NB4 (cell line): ENCODE measurements around the gene ACOT4.

Source experiments
- DNase-seq: peaks from one replicate; pipeline ENCODE4 v3.0.0; 2010; ENCODE audit warnings: low read depth
- H3K4me3 ChIP-seq: one replicate; pipeline ENCODE4 v1.5.1; 2011; ENCODE audit warnings: mild to moderate bottlenecking, low read depth, low read length, moderate library complexity
- CTCF ChIP-seq: IDR thresholded peaks from one replicate; pipeline ENCODE4 v1.5.1; 2012; ENCODE audit warnings: low read depth, low read length
- MAX ChIP-seq: IDR thresholded peaks from 2 replicates; pipeline ENCODE4 v1.6.1; 2011; ENCODE audit warnings: low read depth, low read length
- MYC ChIP-seq: IDR thresholded peaks from 2 replicates; pipeline ENCODE4 v1.6.1; 2011; ENCODE audit warnings: low read depth, low read length
- POLR2A ChIP-seq: IDR thresholded peaks from 2 replicates; pipeline ENCODE4 v1.6.1; 2011; ENCODE audit warnings: mild to moderate bottlenecking; ENCODE audit not compliant: insufficient read length; ENCODE audit errors: extremely low read depth

The ACOT4 gene

GRCh38 chr14:73613046-73613383 is 21.3 kb downstream of the ACOT4 start:
- TF ChIP-seq CTCF (no peak), MAX (no peak)
- peak overlapping the region; percentile 47 for H3K4me3 ChIP-seq
- DNase-seq, result peak; percentile 25

GRCh38 chr14:73613419-73613963 is 21.8 kb downstream of the ACOT4 start:
- peak; percentile 64 for DNase-seq
- TF ChIP-seq POLR2A (no peak), MAX (no peak), CTCF (no peak), MYC (no peak)
- H3K4me3 ChIP-seq, result no peak overlapping the region

GRCh38 chr14:73616831-73617230 is 25.2 kb downstream of the ACOT4 start:
- TF ChIP-seq CTCF (no peak), POLR2A (no peak), MYC (no peak), MAX (no peak)
- H3K4me3 ChIP-seq, result no peak overlapping the region
- no peak for DNase-seq

GRCh38 chr14:73619524-73619923 is 27.9 kb downstream of the ACOT4 start:
- TF ChIP-seq MAX (no peak), MYC (no peak), POLR2A (no peak), CTCF (no peak)
- DNase-seq, result no peak
- no peak overlapping the region for H3K4me3 ChIP-seq

- no peak for DNase-seq
- H3K4me3 ChIP-seq, result no peak overlapping the region
- TF ChIP-seq MAX, result no peak
- TF ChIP-seq POLR2A, result no peak
- no peak for TF ChIP-seq CTCF
- no peak for TF ChIP-seq MYC
These were observed 28.6 kb downstream of the ACOT4 start for GRCh38 chr14:73620268-73620667.
